ENCODE measurements around the gene PKP3.
A peak's percentile ranks its signal among the peaks of the same experiment; 100 is the strongest.

Gene PKP3

GRCh38 chr11:363948-364761, 29.9 kb upstream of the PKP3 start:
- DNase-seq, result peak; percentile 58 to 63

GRCh38 chr11:364991-365725, 28.9 kb upstream of the PKP3 start:
- DNase-seq, result no peak

DNA sequence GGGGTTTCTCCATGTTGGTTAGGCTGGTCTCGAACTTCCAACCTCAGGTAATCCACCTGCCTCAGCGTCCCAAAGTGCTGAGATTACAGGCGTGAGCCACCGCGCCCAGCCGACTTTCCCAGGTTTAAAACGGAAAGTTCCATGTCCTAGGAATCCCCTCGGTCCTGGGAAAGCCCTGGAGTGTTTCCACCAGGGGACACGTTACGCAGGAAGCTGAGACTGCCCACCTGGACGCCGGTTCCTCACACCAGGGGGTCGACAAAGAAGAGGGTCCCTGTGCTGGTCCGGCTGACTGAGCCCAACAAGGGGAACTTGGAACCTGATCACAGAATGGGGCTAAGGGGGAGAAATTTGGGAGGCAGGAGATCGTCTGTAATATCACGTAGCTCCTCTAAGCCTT, 28.2 kb upstream of the PKP3 start:
- no peak for DNase-seq

- DNase-seq, result no peak
These were observed 26.0 kb upstream of the PKP3 start for GRCh38 chr11:367956-368413.

- DNase-seq, result no peak
These were observed 25.3 kb upstream of the PKP3 start for GRCh38 chr11:368414-369335.

GRCh38 chr11:369336-370018, 24.5 kb upstream of the PKP3 start, which contains the start of gene B4GALNT4:
TSS of gene B4GALNT4 (plus strand) at chr11:369499. CDS start at chr11:369804, 305 bp downstream.
- DNase-seq, result peak in 1 of 2 donors; percentile 24

DNA sequence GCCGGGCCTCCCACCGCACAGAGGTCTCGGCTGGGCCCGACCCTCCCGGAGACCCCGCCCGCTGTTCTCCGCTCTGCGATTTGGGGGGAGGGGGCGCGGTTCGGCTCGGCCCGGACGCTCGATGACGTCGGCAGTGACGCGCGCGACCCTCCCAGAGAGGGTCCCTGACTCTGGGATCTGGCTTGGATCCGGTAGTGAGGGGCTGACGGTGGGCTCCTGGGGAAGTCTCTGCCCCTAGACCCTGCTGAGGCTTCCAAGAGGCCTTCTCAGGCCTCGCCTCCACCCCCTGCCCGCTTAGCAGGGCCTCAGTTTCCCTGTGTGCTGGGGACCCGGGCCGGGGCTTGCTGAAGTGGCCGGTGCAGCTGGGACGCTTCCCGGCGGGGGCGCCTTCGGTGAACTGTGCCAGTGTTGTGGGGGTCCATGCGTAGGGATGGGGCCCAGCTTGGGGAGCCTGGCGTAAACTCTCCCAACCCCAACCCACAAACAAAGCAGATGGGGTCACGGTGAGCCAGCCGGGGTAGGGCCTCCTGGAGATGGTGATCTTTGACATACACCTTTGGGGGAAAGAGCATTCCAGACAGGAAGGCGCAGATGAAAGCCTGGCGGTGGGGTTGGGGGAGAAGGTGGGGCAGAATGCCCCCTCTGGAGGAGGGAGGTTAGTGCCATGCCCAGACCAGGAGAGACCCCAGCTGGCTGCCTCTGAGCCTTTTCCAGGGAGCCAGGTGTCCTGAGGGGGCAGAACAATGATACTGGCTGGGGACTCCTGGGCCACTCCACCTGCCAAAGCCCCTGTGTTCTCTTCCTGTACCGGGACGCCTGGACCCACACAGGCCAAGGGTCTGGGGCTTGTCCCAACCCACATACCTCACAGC, 23.7 kb upstream of the PKP3 start:
- no peak for DNase-seq

DNA sequence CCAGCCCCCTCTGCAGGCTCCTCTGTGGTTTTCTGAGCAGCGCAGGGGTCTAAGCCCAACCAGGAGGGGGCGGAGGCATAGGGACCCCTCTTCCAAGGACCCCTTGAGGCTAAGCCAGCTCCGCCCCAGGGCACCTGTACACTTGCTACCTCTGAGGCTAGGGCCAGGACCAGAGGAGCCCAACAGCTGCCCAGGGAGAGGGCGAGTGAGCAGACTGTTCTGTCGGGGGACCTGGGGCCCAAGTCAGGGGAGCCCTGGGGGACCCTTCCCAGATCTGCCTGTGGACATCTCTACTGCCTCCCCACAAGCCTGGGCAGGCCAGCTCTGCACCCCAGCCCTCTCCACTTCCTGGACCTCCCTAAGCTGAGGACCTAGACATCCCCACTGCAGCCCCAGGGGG, 23.0 kb upstream of the PKP3 start:
- no peak for DNase-seq

- DNase-seq, result no peak
These were observed 22.1 kb upstream of the PKP3 start for GRCh38 chr11:371716-372590.

DNA sequence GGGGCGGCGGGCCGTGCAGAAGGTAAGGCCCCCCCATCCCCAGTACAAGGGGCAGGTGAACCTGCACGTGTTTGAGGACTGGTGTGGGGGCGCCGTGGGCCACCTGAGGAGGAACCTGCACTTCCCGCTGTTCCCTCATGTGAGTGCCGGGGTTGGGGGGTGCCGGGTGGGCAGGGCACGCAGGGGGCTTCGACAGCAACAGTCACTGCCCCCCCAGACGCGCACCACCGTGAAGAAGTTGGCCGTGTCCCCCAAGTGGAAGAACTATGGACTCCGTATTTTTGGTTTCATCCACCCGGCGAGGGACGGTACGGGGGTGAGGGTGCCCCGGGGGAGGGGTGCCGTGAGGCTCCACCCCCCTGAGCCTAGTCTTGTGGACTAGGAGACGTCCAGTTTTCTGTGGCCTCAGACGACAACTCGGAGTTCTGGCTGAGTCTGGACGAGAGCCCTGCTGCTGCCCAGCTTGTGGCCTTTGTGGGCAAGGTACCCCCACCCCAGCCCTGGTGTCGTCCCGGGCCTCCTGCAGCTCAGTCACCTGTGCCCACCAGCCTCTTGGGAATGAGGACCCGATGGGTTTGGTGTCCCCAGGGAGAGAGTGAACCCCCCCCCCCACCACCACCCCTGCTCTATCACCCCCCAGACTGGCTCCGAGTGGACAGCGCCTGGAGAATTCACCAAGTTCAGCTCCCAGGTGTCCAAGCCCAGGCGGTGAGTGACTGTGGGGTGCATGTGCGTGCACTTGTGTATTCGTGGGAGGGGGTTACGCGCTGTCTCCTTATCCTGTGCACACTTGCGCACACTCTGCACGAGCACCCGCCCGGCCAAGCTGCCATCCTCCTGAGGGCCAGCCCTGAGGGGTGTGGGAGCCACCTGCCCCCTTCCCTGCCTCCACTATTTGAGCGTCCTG, 20.9 kb upstream of the PKP3 start:
- no peak for DNase-seq

- DNase-seq, result no peak
These were observed 20.1 kb upstream of the PKP3 start for GRCh38 chr11:373716-374551.

DNA sequence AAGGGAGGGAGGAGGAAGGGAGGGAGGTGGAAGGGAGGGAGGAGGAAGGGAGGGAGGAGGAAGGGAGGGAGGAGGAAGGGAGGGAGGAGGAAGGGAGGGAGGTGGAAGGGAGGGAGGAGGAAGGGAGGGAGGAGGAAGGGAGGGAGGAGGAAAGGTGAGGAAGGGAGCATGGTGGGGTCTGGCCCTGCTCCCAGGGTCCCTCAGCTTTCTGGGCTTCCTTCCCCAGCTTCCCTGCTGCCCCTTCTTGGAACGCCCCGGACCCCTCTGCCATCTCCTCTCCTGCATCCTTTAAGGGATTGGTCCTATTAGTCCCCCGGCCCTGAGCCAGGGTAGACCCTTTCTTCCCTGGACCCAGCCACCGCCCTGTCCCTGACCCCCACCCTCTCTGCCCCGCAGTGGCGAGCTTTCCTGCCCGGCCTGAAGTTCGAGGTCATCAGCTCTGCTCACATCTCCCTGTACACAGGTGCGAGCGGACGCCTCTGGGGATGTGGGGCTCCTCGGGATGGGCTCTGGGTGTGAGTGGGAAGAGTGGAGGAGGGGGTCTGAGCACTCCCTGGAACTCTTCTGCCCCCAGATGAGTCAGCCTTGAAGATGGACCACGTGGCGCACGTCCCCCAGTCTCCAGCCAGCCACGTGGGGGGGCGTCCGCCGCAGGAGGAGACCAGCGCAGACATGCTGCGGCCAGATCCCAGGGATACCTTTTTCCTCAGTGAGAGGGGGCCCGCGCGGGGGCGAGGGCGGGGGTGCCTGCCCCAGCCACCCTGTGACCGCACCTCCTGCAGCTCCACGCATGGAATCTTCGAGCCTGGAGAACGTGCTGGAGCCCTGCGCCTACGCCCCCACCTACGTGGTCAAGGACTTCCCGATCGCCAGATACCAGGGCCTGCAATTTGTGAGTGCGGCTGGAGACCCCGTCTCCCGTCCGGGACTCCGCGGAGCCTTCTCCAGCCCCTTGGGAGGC, 18.7 kb upstream of the PKP3 start:
- DNase-seq, result no peak

GRCh38 chr11:376531-377173, 17.4 kb upstream of the PKP3 start:
- no peak for DNase-seq

DNA sequence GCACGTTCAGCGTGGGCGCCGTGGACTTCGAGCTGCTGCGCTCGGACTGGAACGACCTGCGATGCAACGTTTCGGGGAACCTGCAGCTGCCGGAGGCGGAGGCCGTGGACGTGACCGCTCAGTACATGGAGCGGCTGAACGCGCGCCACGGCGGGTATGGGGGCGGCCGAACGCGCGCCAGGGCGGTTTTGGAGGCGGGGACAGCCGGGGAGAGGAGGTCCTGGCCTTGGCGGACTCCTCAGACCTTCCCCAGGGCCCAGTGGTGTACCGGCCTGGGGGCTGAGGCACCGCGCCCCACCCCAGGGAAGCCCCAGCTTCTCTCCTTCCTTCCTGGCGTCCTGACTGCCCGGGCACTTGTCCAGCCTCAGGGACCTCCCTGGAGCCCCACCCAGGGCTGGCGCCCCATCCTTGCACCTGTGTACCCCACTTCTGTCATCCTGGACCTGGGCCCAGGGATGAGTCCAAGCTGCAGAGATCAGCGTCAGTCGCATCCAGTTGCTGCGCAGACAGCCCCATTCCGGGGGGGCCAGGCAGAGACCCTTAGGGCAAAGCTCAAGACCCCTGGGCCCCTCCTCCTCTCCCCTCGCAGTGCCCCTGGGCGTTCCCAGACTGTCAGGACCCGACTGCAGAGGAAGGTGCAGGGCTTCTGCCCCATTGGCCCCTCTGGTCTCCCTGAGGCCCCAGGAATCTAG, 16.7 kb upstream of the PKP3 start:
- DNase-seq, result no peak

GRCh38 chr11:377883-378500, 16.0 kb upstream of the PKP3 start:
- DNase-seq, result no peak
